ENCODE measurements around the gene UBIAD1. TPM values are rescaled to one million over a fixed set of nuclear protein-coding genes. Genes with fewer than 3 reads are reported as not detected.

The UBIAD1 gene
- total and polyA plus RNA-seq, 9 of the 15 experiments (the other 6 are each of a cell fraction or from before 2014, with no cell fraction given), result 6.2 to 34.3 (median 22.3) TPM

GRCh38 chr1:11272832-11273594, at the start of gene UBIAD1 (continued):
- TF ChIP-seq CUX1 (CRISPR knock-in tag; IDR thresholded peaks at IDR 0.05) (no peak), IRF9 (tag; IDR thresholded peaks at IDR 0.05) (no peak), ZKSCAN3 (CRISPR knock-in tag; IDR thresholded peaks at IDR 0.05) (no peak), ZBTB26 (CRISPR knock-in tag; IDR thresholded peaks at IDR 0.05) (no peak), MAFG (tag; conservative IDR thresholded peaks at IDR 0.05) (no peak), SMAD4 (CRISPR knock-in tag; conservative IDR thresholded peaks at IDR 0.05) (peak; percentile 79), ATF2 (CRISPR knock-in tag; IDR thresholded peaks at IDR 0.05) (peak; percentile 74; the same call in 1 of the 2 replicates), DNMT1 (IDR thresholded peaks at IDR 0.05) (no peak), OTX1 (CRISPR knock-in tag; IDR thresholded peaks at IDR 0.05) (peak; percentile 53; the same call in 1 of the 2 replicates), MXI1 (IDR thresholded peaks at IDR 0.05; ENCODE audit: low read depth, low read length) (peak; percentile 94), IRF1 (CRISPR knock-in tag; IDR thresholded peaks at IDR 0.05; ENCODE audit: borderline replicate concordance) (no peak), HINFP (tag; conservative IDR thresholded peaks at IDR 0.05; ENCODE audit: low read depth) (no peak), ARID2 (IDR thresholded peaks at IDR 0.05) (no peak), HOXB6 (CRISPR knock-in tag; IDR thresholded peaks at IDR 0.05; ENCODE audit: borderline replicate concordance) (peak; percentile 37; the same call in 1 of the 2 replicates), RUNX1 (IDR thresholded peaks at IDR 0.05; ENCODE audit: low read depth) (no peak), TAF9B (IDR thresholded peaks at IDR 0.05; ENCODE audit: partially characterized antibody) (peak; percentile 100)
